ENCODE results near the gene MAD1L1. TPM values are rescaled to one million over a fixed set of nuclear protein-coding genes. Genes with fewer than 3 reads are reported as not detected.

The MAD1L1 gene
- total RNA-seq, 1 donor from 2014 or later: 32.3 TPM

- FAIRE-seq: no peak
- no peak overlapping the region for H3K4me3 Mint-ChIP-seq (ENCODE audit: unreplicated experiment)
Observed at GRCh38 chr7:1946025-1946772, 286.5 kb downstream of the MAD1L1 start.

GRCh38 chr7:1945558-1945957, 287.2 kb downstream of the MAD1L1 start:
- FAIRE-seq (no peak), DNase-seq (ENCODE audit: low read depth) (no peak)
- no peak overlapping the region for H3K4me3 ChIP-seq (ENCODE audit: insufficient read depth, low read depth, low read length)
- Mint-ChIP-seq H3K9me3 (ENCODE audit: unreplicated experiment) (peaks cover 2% of the 10 kb centered on the region), H3K27me3 (ENCODE audit: low read depth, unreplicated experiment) (peaks cover 4% of the 10 kb centered on the region), H3K27ac (ENCODE audit: unreplicated experiment) (no peak overlapping the region), H3K36me3 (ENCODE audit: low read depth, unreplicated experiment) (peaks cover 11% of the 10 kb centered on the region), H3K4me1 (ENCODE audit: low read depth, unreplicated experiment) (no peaks in the 10 kb centered on the region), H3K4me3 (ENCODE audit: unreplicated experiment) (no peak overlapping the region)
- no peak overlapping the region for H3K4me2 ChIP-seq (ENCODE audit: low read length)
- no peaks in the 10 kb centered on the region for H4K20me1 ChIP-seq (ENCODE audit: insufficient read depth, low read length)
- peaks cover 5% of the 10 kb centered on the region for H3K4me1 ChIP-seq (ENCODE audit: insufficient read depth, low read length)
- no peak overlapping the region for H3K9ac ChIP-seq (ENCODE audit: low read length)
- no peaks in the 10 kb centered on the region for H3K79me2 ChIP-seq (ENCODE audit: insufficient read depth, low read length)
- H3K27me3 ChIP-seq (ENCODE audit: insufficient read depth, low read length): no peaks in the 10 kb centered on the region
- no peak overlapping the region for H2AFZ ChIP-seq (ENCODE audit: low read depth, low read length)
- no peaks in the 10 kb centered on the region for H3K9me3 ChIP-seq (ENCODE audit: insufficient read depth, low read depth, low read length)
- TF ChIP-seq EZH2 (IDR thresholded peaks at IDR 0.05; ENCODE audit: insufficient read depth, low read length) (no peak), CTCF (IDR thresholded peaks at IDR 0.05; ENCODE audit: insufficient read depth, low read depth, low read length) (no peak)
- no peaks in the 10 kb centered on the region for H3K36me3 ChIP-seq (ENCODE audit: insufficient read depth, low read length)
- no peak overlapping the region for H3K27ac ChIP-seq (ENCODE audit: low read depth, low read length)

More at GRCh38 chr7:1946025-1946772, 286.5 kb downstream of the MAD1L1 start:
- peaks cover 2% of the 10 kb centered on the region for H3K4me1 ChIP-seq (ENCODE audit: insufficient read depth, low read length)
- no peaks in the 10 kb centered on the region for H3K27me3 ChIP-seq (ENCODE audit: insufficient read depth, low read length)
- TF ChIP-seq EZH2 (IDR thresholded peaks at IDR 0.05; ENCODE audit: insufficient read depth, low read length) (no peak), CTCF (IDR thresholded peaks at IDR 0.05; ENCODE audit: insufficient read depth, low read depth, low read length) (no peak)
- H3K9ac ChIP-seq (ENCODE audit: low read length): no peak overlapping the region
- no peaks in the 10 kb centered on the region for H3K79me2 ChIP-seq (ENCODE audit: insufficient read depth, low read length)
- no peak overlapping the region for H3K27ac Mint-ChIP-seq (ENCODE audit: unreplicated experiment)
- no peak overlapping the region for H3K4me3 ChIP-seq (ENCODE audit: insufficient read depth, low read depth, low read length)
- peaks cover 4% of the 10 kb centered on the region for H3K27me3 Mint-ChIP-seq (ENCODE audit: low read depth, unreplicated experiment)
- no peaks in the 10 kb centered on the region for H3K36me3 ChIP-seq (ENCODE audit: insufficient read depth, low read length)
- H3K27ac ChIP-seq (ENCODE audit: low read depth, low read length): no peak overlapping the region
- H3K4me2 ChIP-seq (ENCODE audit: low read length): no peak overlapping the region
- DNase-seq (ENCODE audit: low read depth): no peak
- H3K4me1 Mint-ChIP-seq (ENCODE audit: low read depth, unreplicated experiment): no peaks in the 10 kb centered on the region
- H3K36me3 Mint-ChIP-seq (ENCODE audit: low read depth, unreplicated experiment): peaks cover 11% of the 10 kb centered on the region
- no peaks in the 10 kb centered on the region for H4K20me1 ChIP-seq (ENCODE audit: insufficient read depth, low read length)
- H3K9me3 Mint-ChIP-seq (ENCODE audit: unreplicated experiment): peaks cover 2% of the 10 kb centered on the region
- H2AFZ ChIP-seq (ENCODE audit: low read depth, low read length): no peak overlapping the region
- no peaks in the 10 kb centered on the region for H3K9me3 ChIP-seq (ENCODE audit: insufficient read depth, low read depth, low read length)

DNA sequence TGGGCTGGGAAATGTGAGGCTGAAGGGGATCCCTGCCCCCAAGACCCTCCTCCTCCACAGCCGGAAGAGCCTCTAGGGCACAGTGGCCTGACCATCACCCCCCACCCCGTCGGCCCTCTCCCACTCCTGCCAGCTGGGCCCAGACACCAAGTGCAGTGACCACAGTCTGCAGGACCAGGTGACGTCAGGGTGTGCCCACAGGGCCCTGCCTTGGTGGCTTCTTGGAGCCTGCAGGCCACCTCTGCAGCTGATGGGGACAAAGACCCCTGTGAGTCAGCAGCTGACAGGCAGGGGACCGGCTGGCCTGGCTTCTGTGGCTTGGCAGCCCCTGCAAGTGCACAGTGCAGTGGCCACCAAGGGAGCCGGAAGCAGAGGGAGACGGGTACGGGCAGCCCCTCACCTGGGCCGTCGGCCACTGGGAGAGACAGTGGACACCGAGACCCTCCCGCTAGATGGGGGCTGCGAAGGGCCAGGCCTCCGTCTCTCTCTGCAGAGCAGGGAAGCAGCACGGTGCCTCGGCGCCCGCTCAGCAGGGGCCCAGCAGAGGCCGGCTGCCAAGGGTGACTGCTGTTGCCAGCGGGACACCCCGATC, 288.0 kb downstream of the MAD1L1 start:
- Histone ChIP-seq H3K27ac (ENCODE audit: low read depth, low read length) (no peak overlapping the region), H3K4me1 (ENCODE audit: insufficient read depth, low read length) (peaks cover 14% of the 10 kb centered on the region), H3K36me3 (ENCODE audit: insufficient read depth, low read length) (no peaks in the 10 kb centered on the region), H3K4me3 (ENCODE audit: insufficient read depth, low read depth, low read length) (no peak overlapping the region), H3K79me2 (ENCODE audit: insufficient read depth, low read length) (no peaks in the 10 kb centered on the region), H3K9ac (ENCODE audit: low read length) (no peak overlapping the region), H3K27me3 (ENCODE audit: insufficient read depth, low read length) (no peaks in the 10 kb centered on the region), H3K9me3 (ENCODE audit: insufficient read depth, low read depth, low read length) (no peaks in the 10 kb centered on the region), H2AFZ (ENCODE audit: low read depth, low read length) (no peak overlapping the region), H3K4me2 (ENCODE audit: low read length) (no peak overlapping the region), H4K20me1 (ENCODE audit: insufficient read depth, low read length) (no peaks in the 10 kb centered on the region)
- no peaks in the 10 kb centered on the region for H3K27me3 Mint-ChIP-seq (ENCODE audit: low read depth, unreplicated experiment)
- H3K4me1 Mint-ChIP-seq (ENCODE audit: low read depth, unreplicated experiment): no peaks in the 10 kb centered on the region
- no peak overlapping the region for H3K27ac Mint-ChIP-seq (ENCODE audit: unreplicated experiment)
- H3K36me3 Mint-ChIP-seq (ENCODE audit: low read depth, unreplicated experiment): peaks cover 9% of the 10 kb centered on the region
- DNase-seq (ENCODE audit: low read depth): no peak
- no peaks in the 10 kb centered on the region for H3K9me3 Mint-ChIP-seq (ENCODE audit: unreplicated experiment)
- H3K4me3 Mint-ChIP-seq (ENCODE audit: unreplicated experiment): no peak overlapping the region
- FAIRE-seq: no peak
- no peak for TF ChIP-seq EZH2 (IDR thresholded peaks at IDR 0.05; ENCODE audit: insufficient read depth, low read length)
- no peak for TF ChIP-seq CTCF (IDR thresholded peaks at IDR 0.05; ENCODE audit: insufficient read depth, low read depth, low read length)
